HG03439 (cell line): ENCODE results near the gene TLE2.

ENCODE experiments used
- ATAC-seq: cut with Tn5 transposase; IDR thresholded peaks from one replicate; pipeline ENCODE4 v1.9.1; 2021; ENCODE audit warnings: mild to moderate bottlenecking, moderate library complexity; ENCODE audit not compliant: unreplicated experiment

The TLE2 gene

GRCh38 chr19:3029065-3029923 is at the start of gene TLE2:
TSS of gene TLE2 (minus strand) at chr19:3029280. CDS start at chr19:3028904, 376 bp downstream.
- no peak for ATAC-seq

DNA sequence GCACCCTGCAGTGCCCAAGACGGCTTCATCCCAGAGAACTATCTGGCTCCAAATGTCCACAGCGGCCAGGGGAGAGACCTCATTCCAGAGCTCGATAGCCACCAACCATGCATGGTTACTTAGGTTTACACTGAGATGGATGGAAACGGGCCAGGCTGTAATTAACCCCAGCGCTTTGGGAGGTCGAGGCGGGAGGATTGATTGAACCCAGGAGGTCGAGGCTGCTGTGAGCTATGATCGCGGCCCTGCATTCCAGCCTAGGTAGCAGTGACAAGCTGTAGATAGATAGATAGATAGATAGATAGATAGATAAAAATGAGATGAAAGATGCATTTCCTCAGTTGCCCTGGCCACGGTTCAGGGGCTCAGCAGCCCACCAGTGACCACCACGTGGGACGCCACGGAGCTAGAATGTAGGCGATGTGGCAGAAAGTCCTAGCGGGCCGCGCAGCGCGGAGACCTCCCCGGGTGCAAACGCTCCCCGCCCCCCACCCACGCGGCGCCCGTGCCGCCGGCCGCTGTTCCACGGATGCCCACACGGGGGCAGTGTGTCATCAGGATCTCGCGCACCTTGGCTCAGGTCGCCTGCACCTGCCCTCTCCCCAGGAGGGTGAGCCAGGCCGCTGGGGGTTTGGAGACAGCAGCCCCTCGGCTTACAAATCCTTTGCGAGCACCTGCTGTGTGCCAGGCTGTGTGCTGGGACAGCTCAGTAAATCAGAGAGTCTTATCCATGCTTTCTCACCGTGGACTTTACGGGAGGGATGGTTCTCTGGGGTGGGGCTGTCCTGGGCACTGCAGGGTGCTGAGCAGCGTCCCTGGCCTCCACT is 46.7 kb upstream of the TLE2 start:
- no peak for ATAC-seq

GRCh38 chr19:3073931-3074595 is 45.0 kb upstream of the TLE2 start:
- no peak for ATAC-seq

- no peak for ATAC-seq
Measured at GRCh38 chr19:3073159-3073563, 44.1 kb upstream of the TLE2 start.

DNA sequence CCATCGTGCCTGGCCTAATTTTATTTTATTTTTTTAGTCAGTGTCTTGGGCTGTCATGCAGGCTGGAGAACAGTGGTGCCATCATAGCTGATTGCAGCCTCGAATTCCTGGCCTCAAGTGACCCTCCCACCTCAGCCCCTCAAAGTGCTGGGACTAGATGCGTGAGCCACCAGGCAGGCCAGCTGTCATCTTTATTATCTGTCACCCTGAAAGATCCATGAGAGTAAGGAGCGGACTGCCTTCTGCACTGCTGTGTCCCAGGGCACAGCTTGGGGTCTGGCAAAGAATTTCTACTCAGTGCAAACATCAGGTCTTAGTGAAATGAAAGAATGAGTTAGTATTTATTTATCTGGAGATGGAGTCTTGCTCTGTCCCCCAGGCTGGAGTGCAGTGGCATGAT is 42.7 kb upstream of the TLE2 start:
- no peak for ATAC-seq

GRCh38 chr19:3068071-3068470 is 39.0 kb upstream of the TLE2 start:
- ATAC-seq: no peak

GRCh38 chr19:3067563-3067962 is 38.5 kb upstream of the TLE2 start:
- no peak for ATAC-seq

DNA sequence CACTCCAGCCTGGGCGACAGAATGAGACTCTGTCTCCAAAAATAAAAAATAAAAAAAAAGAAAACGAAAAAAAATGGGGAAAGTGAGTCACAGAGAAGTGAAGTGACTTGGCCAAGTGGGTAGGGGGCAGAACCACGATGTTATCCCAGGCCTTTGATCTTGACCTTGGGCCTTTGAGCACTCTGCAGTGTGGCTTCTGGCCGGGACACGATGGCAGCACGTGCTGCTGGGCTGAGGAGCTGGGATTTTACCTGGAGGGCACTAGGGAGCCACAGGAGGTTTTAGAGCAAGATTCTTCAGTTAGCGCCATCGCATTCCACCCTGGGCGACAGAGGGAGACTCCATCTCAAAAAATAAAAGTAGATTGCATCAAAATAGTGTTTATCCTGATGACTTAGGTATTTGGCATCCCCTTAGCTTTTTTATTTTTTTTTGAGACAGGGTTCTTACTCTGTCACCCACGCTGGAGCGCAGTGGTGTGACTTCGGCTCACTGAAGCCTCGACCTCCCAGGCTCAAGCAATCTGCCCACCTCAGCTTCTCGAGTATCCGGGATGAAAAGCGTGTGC is 37.5 kb upstream of the TLE2 start:
- ATAC-seq: no peak

DNA sequence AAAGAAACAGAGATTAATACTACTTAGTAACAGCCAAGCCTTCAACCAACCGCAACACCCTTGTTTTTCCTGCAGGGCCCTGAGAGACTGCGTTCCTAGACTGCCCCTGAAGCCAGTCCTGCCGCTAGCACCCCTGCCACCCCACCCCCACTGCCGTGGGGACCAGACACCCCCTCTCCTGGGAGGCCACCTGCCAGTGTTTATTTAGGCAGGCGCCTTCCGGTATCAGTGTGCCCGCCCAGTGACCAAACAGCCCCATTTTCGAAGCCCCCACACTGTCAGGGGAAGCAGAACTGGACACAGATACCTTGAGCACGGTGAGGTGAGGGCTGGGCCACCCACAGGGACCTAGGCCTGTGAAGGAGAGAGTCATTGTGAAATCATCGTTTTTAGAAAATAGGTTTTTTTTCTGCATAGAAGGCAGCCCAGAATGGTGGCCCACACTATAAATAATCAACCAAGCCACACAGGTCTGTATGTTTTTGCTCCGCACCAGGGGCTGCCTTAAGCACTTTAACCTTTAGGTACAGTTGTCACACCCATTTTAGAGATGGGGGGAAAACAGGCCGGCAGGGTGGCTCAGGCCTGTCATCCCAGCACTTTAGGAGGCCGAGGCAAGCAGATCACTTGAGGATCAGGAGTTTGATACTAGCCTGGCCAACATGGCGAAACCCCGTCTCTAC is 36.7 kb upstream of the TLE2 start:
- ATAC-seq: peak; percentile 55

- no peak for ATAC-seq
Measured at GRCh38 chr19:3064011-3064330, 34.9 kb upstream of the TLE2 start.

DNA sequence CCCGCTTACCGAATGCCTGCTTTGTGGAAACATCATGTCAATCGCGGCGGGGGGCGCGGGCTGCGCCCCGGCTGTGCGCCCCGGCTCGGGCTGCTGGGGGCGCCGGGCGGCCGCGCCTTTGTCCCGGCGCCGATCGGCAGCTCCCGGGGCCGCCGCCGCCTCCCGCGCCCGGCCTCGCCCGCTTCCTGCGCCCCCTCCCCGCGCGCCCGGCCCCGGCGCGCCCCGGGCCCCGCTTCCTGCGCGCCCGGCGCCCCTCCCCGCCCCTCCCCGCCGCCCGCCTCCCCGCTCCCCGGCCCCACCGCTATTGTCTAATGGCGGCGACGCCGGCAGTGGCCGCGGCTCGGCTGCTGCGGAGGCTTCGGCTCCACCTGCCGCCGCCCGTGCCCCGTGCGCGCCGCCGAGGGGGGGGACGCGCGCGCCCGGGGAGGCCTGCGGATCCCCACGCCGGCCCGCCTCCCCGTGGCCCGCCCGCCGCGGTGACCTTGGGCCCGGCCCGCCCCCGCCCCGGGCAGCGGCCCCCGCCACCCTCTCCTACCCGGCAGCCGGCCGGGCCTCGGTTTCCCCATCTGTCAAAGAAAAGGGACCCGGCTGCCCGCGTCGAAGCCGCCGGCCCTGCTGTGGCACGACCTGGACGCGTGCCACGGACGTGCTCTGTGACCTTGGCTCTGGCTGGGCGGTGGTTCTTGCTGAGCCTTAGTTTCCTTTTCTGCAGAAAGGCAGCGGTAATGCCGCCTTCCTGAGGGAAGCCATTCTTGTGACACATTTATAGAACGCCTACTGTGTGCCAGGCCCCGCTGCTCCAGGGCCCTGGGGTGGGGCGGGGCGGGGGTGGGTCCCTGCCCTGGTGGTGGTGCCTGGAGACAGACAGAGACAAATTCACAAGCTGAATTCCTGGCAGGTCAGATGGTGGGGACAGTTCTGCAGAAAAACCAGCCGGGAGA is 33.4 kb upstream of the TLE2 start, which contains the start of gene TLE5:
TSS of gene TLE5 (minus strand) at position 331 of the 941 bp plus-strand sequence. CDS start at position 36, 295 bp downstream.
- ATAC-seq: no peak

DNA sequence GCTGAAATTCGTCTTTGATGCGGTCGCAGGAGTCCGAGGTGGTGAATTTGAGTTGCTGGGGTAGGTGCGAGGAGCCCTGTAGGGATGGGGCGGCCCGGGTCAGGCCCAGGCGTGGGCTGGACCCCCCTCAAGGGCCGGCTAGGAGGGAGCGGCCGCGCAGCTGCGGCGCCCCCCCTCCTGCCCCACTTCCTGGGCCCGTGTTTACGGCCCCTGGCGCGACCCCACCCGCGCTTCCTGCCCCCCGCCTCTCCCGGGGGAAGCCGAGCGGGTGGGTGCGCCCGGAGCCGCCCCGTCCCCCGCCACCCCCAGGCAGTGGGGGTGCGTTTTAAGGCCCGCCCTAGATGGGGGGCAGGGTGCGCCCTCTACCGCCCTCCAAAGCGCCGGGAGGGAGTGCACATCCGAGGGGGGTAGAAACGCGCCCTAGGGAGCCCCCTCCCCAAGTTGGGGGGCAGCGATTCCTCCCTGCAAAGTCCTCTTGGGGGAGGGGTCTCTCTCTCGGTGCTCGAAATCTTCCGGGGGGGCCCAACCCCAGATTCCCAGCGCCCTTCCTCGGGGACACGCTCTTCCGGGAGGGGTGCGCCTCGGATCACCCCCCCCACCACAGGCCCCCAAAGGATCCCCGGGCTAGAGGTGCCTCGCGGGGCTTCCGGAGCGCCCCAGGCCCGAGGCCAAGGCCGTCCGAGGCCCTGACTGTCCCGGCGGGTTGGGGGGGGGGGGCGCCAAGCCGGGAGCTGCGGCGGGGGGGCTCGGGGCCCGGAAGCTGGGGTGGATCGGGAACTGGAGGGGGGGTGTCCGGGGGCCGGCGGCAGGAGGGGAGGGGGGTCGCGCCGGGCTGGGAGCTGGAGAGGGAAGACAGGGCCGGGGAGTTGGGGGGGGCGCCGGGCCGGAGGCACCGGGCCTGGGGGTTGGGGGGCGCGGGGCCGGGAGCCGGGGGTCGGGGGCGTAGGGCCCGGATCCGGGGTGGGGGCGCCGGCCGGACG is 32.4 kb upstream of the TLE2 start:
- ATAC-seq: no peak

GRCh38 chr19:3060857-3061181 is 31.7 kb upstream of the TLE2 start:
- no peak for ATAC-seq

- no peak for ATAC-seq
Measured at GRCh38 chr19:3059653-3060052, 30.6 kb upstream of the TLE2 start.

DNA sequence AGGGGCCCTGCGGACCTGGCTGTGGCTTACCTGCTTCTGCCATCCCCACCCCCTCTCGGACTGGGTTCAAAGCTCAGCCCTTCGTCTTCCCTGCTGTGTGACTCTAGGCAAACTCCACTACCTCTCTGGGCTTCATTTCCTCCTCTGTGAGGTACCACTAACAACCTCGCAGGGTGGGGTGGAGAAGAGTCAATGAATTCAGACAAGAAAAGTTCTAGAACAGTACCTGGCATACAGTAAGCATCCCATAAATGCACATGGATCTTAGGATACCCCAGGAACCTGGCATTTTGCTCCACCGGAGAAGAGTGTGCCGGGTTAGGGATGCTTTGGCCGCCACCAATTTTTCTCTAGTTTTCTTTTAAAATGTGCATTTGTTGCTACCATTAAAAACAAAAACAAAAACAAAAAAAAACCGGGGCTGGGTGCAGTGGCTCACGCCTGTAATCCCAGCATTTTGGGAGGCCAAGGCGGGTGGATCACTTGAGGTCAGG is 29.8 kb upstream of the TLE2 start:
- ATAC-seq: no peak

GRCh38 chr19:3058009-3058820 is 29.1 kb upstream of the TLE2 start:
- no peak for ATAC-seq

GRCh38 chr19:3057275-3057714 is 28.2 kb upstream of the TLE2 start:
- ATAC-seq: no peak
